Endodermal cell (in vitro differentiated cells): ENCODE measurements around the gene SYMPK. TPM values are rescaled to one million over a fixed set of nuclear protein-coding genes. Genes with fewer than 3 reads are reported as not detected.

Experiments
- DNase-seq: peaks from one replicate; pipeline ENCODE4 v3.0.0-alpha.2; 2017
- H3K27ac ChIP-seq: 2 replicates; pipeline ENCODE4 v1.5.1; 2013; ENCODE audit warnings: mild to moderate bottlenecking, low read depth, low read length, moderate library complexity
- H3K27me3 ChIP-seq: 2 replicates; pipeline ENCODE4 v1.6.1; 2013; ENCODE audit warnings: mild to moderate bottlenecking, low read length, moderate library complexity; ENCODE audit not compliant: insufficient read depth, control insufficient read depth, poor library complexity, severe bottlenecking
- H3K36me3 ChIP-seq: 2 replicates; pipeline ENCODE4 v1.7.0; 2013; ENCODE audit warnings: mild to moderate bottlenecking, low read length, moderate library complexity; ENCODE audit not compliant: control insufficient read depth, insufficient read depth
- H3K4me1 ChIP-seq: one replicate; pipeline ENCODE4 v1.7.0; 2013; ENCODE audit warnings: low read length; ENCODE audit not compliant: control insufficient read depth, insufficient read depth
- H3K4me3 ChIP-seq: 2 replicates; pipeline ENCODE4 v1.5.1; 2013; ENCODE audit warnings: mild to moderate bottlenecking, low read length, moderate library complexity
- H3K9ac ChIP-seq: 2 replicates; pipeline ENCODE4 v1.6.1; 2013; ENCODE audit warnings: mild to moderate bottlenecking, low read length, moderate library complexity; ENCODE audit not compliant: poor library complexity, severe bottlenecking; ENCODE audit errors: extremely low read depth
- H3K9me3 ChIP-seq: 2 replicates; pipeline ENCODE4 v1.6.1; 2013; ENCODE audit warnings: mild to moderate bottlenecking, low read length, moderate library complexity; ENCODE audit not compliant: control insufficient read depth
- H3K27ac Mint-ChIP-seq: 2 replicates; pipeline ENCODE4 v1.8.0; 2020; ENCODE audit warnings: mixed read lengths
- H3K27me3 Mint-ChIP-seq: 2 replicates; pipeline ENCODE4 v1.8.0; 2021; ENCODE audit warnings: mild to moderate bottlenecking, mixed read lengths; ENCODE audit not compliant: insufficient read depth
- H3K36me3 Mint-ChIP-seq: 2 replicates; pipeline ENCODE4 v1.8.0; 2020; ENCODE audit warnings: low read depth, mixed read lengths
- H3K4me1 Mint-ChIP-seq: 2 replicates; pipeline ENCODE4 v1.8.0; 2020; ENCODE audit warnings: mixed read lengths
- H3K4me3 Mint-ChIP-seq: 2 replicates; pipeline ENCODE4 v1.8.0; 2020; ENCODE audit warnings: mild to moderate bottlenecking, moderate library complexity, mixed read lengths
- H3K9me3 Mint-ChIP-seq: 2 replicates; pipeline ENCODE4 v1.8.0; 2020; ENCODE audit warnings: mild to moderate bottlenecking, mixed read lengths
- CTCF ChIP-seq: fragments of 200-600 bp; sonication (generic); conservative IDR thresholded peaks from 2 replicates; pipeline ENCODE4 v1.5.0; 2021; ENCODE audit warnings: antibody characterized with exemption, mild to moderate bottlenecking
- WGBS, 2 experiments: methylation state at CpG; one replicate each; pipeline versions ENCODE4 v1.1.5 to v1.1.7; 2013; ENCODE audit warnings: missing lambda C conversion rate in 2 of 2, mixed read lengths in 1 of 2; ENCODE audit not compliant: insufficient coverage in 1 of 2, insufficient read length in 1 of 2; 5-methylcytosine and 5-hydroxymethylcytosine counted together
- total RNA-seq, 2 donors: library from RNA; stranded (reverse); fragmentation: NEBNext Ultra II Directional in 1 of 2; extraction: Animal tissue kit (Norgen Biotek cat#: 25700) in 1 of 2; gene quantifications; 2 replicates in 1 of 2; 3 replicates in 1 of 2; pipeline ENCODE4 v1.2.1, GENCODE V29; 2021

The SYMPK gene
- total RNA-seq, 2 donors from 2014 or later = 104 to 119 TPM

DNA sequence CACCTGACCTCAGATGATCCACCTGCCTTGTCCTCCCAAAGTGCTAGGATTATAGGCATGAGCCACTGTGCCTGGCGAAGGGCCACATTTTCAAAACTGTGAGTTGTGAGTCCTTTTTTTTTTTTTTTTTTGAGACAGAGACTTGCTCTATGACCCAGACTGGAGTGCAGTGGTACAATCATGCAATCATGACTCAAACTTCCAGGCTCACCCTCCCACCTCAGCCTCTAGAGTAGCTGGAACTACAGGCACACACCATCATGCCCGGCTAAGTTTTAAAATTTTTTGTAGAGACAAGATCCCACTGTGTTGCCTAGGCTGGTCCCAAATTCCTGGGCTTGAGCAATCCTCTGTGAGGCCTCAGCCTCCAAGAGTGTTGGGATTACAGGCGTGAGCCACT is 43.3 kb upstream of the SYMPK start:
- DNase-seq = no peak
- Mint-ChIP-seq H3K36me3 (no peaks in the 10 kb centered on the region), H3K4me1 (no peaks in the 10 kb centered on the region), H3K9me3 (no peaks in the 10 kb centered on the region), H3K4me3 (no peak overlapping the region), H3K27ac (no peak overlapping the region), H3K27me3 (peaks cover 7% of the 10 kb centered on the region)
- no peak for TF ChIP-seq CTCF
- no peak overlapping the region for H3K9ac ChIP-seq
- no peaks in the 10 kb centered on the region for H3K36me3 ChIP-seq
- no peaks in the 10 kb centered on the region for H3K27me3 ChIP-seq
- no peaks in the 10 kb centered on the region for H3K4me1 ChIP-seq
- H3K27ac ChIP-seq = no peak overlapping the region
- 85 to 92% methylated on average over 3 of the region's 3 CpGs for WGBS, 2 experiments
- H3K4me3 ChIP-seq = no peak overlapping the region
- H3K9me3 ChIP-seq = no peaks in the 10 kb centered on the region

DNA sequence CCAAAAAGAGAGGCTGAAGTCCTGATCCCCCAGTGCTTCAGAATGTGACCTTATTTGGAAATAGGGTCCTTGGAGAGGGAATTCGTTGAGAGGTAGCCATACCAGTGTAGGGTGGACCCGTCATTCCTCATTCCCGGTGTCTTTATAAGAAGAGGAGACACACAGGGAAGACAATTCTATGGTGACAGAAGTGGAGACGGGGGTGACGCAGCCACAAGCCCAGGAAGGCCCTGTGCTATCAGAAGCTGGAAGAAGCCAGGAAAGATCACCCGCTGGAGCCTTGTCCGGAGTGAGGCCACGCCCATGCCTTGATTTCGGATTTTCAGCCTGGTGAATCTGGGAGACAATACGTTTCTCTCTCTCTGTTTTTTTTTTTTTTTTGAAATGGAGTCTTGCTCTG is 42.1 kb upstream of the SYMPK start:
- H3K4me3 Mint-ChIP-seq = no peak overlapping the region
- Histone ChIP-seq H3K36me3 (peaks cover 2% of the 10 kb centered on the region), H3K9me3 (no peaks in the 10 kb centered on the region), H3K9ac (no peak overlapping the region), H3K4me1 (no peaks in the 10 kb centered on the region), H3K27ac (no peak overlapping the region), H3K27me3 (no peaks in the 10 kb centered on the region), H3K4me3 (no peak overlapping the region)
- H3K4me1 Mint-ChIP-seq = peaks cover 4% of the 10 kb centered on the region
- peaks cover 9% of the 10 kb centered on the region for H3K36me3 Mint-ChIP-seq
- DNase-seq = no peak
- no peak overlapping the region for H3K27ac Mint-ChIP-seq
- peaks cover 15% of the 10 kb centered on the region for H3K27me3 Mint-ChIP-seq
- WGBS, 2 experiments = 86 to 89% methylated on average over 7 to 10 of the region's 10 CpGs
- H3K9me3 Mint-ChIP-seq = no peaks in the 10 kb centered on the region
- no peak for TF ChIP-seq CTCF

DNA sequence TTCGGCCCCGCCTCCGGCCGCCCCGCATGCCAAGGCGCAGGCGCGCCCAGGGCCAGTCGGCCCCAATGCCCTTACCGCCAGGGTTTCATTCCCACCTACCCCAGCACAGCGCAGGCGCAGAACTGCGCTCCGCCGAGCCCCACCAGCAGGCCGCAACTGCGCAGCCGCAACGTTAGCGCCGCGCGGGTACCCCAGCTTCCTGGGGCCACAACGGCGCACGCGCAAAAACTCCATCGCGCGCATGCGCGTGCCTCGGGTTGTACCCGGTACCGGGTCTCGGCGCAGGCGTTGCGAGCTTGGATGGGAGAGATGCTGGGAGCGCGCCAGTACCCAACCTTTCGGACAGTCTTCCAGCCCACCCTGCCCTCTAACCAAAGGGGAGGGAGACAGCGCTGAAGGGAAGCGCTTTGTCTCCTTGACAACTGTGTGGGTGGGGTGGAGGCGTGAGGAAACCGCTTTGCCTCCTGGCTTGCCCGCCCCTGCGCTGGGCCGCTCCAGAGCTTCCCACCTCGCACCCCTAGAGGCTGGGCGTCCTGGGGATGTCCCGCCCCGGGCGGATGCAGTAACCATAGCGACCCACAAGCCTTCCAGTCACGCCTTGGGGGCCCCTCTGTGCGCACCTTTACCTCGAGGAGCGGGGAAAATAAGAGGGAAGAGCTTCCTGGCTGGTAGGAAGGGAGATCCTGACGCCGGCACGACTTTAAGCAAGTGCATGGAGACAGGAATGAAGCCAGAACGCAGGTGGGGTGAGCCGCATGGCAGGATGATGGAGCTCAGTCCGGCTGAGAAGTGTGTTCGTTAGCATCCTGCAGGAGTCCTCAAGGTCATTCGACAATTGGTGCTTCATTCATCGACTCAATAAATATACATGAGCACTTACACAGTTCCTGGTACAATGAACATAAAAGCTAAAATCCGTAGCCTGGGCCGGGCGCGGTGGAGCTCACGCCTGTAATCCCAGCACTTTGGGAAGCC is 40.0 kb upstream of the SYMPK start:
- Mint-ChIP-seq H3K4me3 (peak overlapping the region; percentile 81), H3K36me3 (peaks cover 25% of the 10 kb centered on the region), H3K4me1 (peaks cover 4% of the 10 kb centered on the region), H3K27me3 (peaks cover 15% of the 10 kb centered on the region), H3K9me3 (no peaks in the 10 kb centered on the region), H3K27ac (no peak overlapping the region)
- Histone ChIP-seq H3K9me3 (no peaks in the 10 kb centered on the region), H3K4me1 (no peaks in the 10 kb centered on the region), H3K4me3 (peak overlapping the region; percentile 95), H3K9ac (peak overlapping the region; percentile 28), H3K27me3 (no peaks in the 10 kb centered on the region), H3K27ac (peak overlapping the region; percentile 75), H3K36me3 (peaks cover 13% of the 10 kb centered on the region)
- peak; percentile 100 for DNase-seq
- no peak for TF ChIP-seq CTCF
- 6% methylated on average over 28 to 73 of the region's 73 CpGs for WGBS, 2 experiments
